HG03378 (cell line): ENCODE measurements around the gene TDRD1.

Experiments used
- ATAC-seq: cut with Tn5 transposase; IDR thresholded peaks from one replicate; pipeline ENCODE4 v1.9.1; 2021; ENCODE audit warnings: mild to moderate bottlenecking, moderate library complexity; ENCODE audit not compliant: unreplicated experiment

TDRD1 gene

GRCh38 chr10:114234132-114234531 is 55.0 kb downstream of the TDRD1 start:
- no peak for ATAC-seq

DNA sequence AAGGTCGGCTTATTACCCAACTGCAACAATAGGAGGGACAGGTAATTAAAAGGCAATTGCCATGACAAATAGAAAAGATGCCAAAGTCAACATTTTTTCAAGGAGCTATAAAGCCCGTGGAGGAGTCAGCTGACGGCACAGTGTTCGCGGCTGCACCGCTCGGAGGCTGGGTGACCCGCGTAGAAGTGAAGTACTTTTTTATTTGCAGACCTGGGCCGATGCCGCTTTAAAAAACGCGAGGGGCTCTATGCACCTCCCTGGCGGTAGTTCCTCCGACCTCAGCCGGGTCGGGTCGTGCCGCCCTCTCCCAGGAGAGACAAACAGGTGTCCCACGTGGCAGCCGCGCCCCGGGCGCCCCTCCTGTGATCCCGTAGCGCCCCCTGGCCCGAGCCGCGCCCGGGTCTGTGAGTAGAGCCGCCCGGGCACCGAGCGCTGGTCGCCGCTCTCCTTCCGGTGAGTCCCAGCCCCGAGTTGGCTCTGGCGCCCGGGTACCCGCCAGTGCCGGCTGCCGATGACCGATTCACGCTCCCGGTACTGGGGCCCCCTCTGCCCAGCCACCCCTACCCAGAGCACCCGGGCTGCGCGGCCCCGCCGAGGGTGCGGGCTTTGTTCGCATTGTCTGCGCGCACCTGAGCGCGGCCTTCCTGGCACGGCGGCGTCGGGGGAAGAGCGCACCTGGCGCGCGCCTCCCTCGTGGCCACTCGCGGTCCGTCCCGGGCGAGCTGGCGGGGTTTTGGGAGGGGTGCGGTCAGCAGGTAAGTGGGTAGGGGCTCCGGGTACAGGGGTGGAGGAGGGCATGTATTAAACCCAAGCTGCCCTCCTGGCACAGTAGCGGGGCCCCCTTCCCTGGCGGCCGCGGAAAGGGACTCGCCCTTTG is 60.2 kb downstream of the TDRD1 start, which contains the start of gene VWA2:
Gene VWA2, plus strand, starts transcription at position 138 of the 877 bp plus-strand sequence. CDS start 9,460 bp downstream, outside the sequence.
- ATAC-seq, result no peak

- ATAC-seq, result no peak
Observed at GRCh38 chr10:114239994-114240345, 60.8 kb downstream of the TDRD1 start.

DNA sequence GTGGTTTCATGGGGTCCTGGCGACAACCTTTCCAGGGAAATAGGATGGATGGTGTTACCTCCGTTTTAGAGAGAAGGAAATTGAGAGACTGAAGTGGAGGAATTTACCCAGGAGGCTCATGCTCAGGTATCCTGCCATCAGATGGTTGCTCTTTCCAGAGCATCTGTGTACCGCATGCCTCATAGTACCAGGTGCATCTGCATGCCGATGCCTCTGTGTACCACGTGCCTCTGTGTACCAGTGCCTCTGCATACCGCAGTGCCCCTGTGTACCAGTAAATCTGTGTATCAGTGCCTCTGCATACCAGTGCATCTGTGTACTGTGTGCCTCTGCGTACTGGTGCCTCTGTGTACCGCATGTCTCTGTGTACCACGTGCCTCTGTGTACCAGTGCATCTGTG is 63.1 kb downstream of the TDRD1 start:
- no peak for ATAC-seq

- no peak for ATAC-seq
Observed at GRCh38 chr10:114243661-114244060, 64.5 kb downstream of the TDRD1 start.

DNA sequence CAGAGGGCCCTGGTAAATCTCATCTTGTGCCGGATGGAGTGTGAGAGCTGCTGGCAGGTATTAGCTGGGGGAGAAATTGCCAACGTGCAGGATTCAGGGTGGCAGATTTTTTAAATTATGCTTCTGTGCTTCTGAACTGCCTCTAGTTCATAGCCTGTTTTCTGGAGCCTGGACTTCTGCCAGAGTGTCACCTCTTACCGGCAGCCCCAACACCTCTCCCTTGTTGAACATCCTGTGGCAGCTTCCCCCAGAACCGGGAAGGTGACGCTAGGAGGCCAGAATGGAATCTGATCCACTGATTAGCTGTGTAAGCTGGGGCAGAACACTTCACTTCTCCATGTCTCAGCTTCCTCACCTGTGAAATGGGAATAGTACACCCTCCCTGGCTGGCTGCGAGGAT is 65.0 kb downstream of the TDRD1 start:
- no peak for ATAC-seq

- ATAC-seq, result no peak
Observed at GRCh38 chr10:114245121-114245791, 66.1 kb downstream of the TDRD1 start.

DNA sequence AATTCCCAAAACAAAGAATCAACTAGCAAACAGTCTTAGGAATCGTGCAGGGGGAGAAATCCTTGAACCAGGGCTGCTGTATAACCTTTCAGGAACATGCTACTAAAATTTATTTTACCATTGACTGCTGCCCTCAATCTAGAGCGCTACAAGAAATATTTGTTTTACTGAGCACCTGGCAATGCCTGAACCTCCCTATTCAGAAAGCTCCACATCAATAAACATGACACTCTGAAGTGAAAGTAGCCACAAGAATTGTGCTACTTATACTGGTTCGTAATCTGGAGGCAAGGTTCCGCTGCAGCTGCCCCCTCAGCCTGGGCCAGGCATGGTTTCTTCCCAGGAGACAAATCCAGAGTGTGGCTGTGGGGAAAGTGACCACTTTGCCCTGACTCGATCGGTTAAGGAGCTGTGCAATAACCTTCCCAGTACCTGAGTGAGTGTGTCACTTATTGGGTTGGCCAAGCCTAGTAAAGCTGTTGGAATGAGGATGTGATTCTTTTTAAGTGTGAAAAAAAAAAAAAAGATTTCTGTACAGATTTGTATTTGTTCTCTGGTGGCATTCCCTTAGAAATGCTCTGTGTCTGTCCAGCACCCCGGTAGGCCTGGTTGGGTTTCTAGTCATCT is 67.6 kb downstream of the TDRD1 start:
- no peak for ATAC-seq

DNA sequence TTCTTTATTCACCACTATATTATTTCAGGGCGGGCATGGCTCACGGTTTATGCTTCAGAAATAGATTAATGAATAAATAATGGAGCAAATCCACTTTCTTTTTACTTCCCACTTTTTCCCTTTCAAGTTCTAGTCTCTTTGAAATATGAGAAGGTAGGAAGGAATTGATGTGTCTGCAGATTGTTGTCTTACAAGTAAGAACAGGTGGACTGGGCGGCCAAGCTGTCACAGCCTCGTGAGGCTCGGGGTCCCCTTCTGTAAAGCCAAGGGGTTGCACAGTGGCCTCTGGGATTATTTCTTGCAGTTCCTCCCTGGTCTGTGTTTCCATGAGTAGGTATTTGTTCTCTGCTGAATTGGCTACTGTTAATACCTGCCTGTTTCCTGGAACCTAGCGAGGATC is 71.1 kb downstream of the TDRD1 start:
- no peak for ATAC-seq

DNA sequence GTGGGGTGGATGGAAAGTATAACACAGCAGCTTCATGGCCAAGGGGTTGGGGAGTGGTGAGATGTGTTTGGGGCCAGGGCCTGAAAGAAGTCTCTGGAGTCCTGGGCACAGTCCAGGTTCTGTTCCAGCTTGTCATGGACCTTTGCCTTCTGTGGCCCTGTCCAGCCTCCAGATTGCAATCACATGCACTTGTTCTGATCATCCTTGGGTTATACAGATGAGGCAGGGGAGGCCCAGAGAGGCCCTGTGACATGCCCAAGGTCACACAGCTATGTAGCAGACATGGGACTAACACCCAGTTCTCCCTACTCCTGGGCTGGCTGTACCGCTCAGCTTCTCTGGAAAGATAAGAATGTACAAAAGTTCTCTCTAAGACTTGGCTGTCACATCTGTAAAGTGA is 71.6 kb downstream of the TDRD1 start:
- no peak for ATAC-seq

- no peak for ATAC-seq
Observed at GRCh38 chr10:114252092-114252491, 72.9 kb downstream of the TDRD1 start.

DNA sequence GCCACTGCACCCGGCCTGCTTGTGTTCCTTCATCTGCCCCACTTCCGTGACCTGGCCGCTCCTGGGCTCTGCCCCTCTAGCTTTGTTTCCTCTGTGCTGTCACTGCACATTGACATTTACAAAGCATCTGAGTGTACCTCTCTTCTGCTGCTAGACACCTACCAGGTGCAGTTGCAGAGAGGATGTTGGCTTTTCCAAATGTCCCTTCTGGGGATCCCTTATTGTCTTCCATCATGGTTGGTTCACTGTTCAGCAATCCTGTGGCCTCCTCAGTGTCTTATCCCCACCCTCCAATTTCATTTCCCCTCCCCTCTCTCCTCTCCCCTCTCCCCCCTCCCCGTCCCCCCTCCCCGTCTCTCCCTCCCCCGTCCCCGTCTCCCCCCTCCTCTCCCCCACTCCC is 73.7 kb downstream of the TDRD1 start:
- no peak for ATAC-seq

DNA sequence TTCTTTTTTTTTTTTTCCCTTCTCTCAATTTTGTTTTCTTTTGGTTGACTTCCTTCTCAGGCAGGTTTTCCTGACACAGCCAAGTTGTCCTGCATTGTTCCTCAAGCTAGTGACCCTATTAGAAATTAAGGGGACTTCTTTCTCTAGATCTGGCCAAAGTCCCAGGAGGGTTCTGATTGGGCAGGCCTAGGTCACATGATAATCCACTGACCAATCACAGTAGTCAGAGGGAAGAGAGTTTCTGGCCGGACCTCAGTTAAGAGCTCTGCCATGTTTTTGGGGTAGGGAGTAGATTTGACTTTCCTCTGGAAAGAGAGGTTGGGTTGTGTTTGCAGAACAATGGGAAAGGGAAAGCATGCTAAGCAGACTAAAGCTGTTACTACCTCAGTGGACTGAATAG is 76.1 kb downstream of the TDRD1 start:
- ATAC-seq, result no peak

- no peak for ATAC-seq
Observed at GRCh38 chr10:114256008-114256765, 77.0 kb downstream of the TDRD1 start.

- ATAC-seq, result no peak
Observed at GRCh38 chr10:114256822-114257221, 77.7 kb downstream of the TDRD1 start.

- ATAC-seq, result no peak
Observed at GRCh38 chr10:114257498-114257897, 78.3 kb downstream of the TDRD1 start.

DNA sequence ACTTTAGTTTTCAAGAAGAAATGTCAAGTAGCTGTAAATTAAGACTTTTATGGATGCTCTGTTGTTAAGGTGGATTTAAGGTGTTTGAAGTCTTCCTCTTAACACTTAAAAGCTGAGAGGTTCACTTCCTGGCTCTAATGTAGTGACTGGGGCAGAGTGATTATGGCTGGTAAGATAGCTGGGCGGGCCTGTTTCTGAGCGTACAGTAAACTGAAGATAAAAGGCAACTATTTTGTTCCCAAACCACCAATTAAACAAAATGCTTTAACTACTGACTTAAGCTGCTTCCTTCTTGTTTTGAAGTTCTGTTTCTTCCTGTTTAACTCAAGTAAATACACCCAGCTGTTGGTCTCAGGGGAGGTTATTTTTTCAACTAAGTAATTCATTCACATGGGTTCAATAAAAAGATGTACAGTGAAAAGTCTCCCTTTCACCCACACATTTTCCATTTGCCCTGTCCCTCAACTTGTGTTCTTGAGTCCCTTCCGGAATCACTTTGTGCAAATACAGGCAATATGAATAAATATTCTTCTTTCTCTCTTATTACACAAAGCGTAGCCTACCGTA is 79.2 kb downstream of the TDRD1 start:
- no peak for ATAC-seq

DNA sequence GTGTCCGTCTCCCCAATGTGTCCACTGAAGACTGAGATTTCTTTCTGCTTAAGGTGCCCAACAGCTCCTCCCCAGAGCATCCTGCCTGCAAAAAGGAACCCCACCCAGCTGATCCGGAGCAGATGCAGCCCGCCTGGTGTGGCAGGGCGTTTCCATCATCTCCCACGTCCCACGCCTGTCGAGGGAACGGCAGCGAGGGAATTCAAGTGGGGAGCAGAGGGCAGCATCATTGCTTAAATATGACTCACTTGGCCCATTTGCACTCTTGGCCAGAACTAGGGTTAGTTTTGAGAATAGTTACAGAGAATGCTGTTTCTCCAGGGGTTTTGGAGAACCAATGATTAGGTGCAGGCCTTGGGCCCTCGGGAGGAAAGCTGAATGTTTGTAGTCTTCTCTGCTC is 80.7 kb downstream of the TDRD1 start:
- no peak for ATAC-seq

- ATAC-seq, result no peak
Observed at GRCh38 chr10:114260366-114260765, 81.2 kb downstream of the TDRD1 start.

GRCh38 chr10:114261076-114261475 is 81.9 kb downstream of the TDRD1 start:
- no peak for ATAC-seq

GRCh38 chr10:114262496-114262895 is 83.3 kb downstream of the TDRD1 start:
- no peak for ATAC-seq
